ENCODE results near the gene PDIA2. TPM values are rescaled to one million over a fixed set of nuclear protein-coding genes. Genes with fewer than 3 reads are reported as not detected.

Gene PDIA2
- total and polyA plus RNA-seq, 4 donors, result 0.03 to 0.09 TPM; not detected in 2

GRCh38 chr16:276426-277077 lies 6.4 kb upstream of the PDIA2 start:
- Histone ChIP-seq H3K4me3 (ENCODE audit: low read depth in 1 of 3, low read length in 3 of 3) (no peak overlapping the region), H3K9me3 (ENCODE audit: control insufficient read depth in 4 of 4, low read length in 3 of 4) (no peaks in the 10 kb centered on the region), H3K9ac (ENCODE audit: low read depth in 1 of 2, low read length in 2 of 2) (no peak overlapping the region), H3K27me3 (ENCODE audit: control insufficient read depth in 4 of 4, insufficient read depth in 4 of 4, low read length in 3 of 4) (peaks cover 0 to 14% (median 3%) of the 10 kb centered on the region in 4 donors), H3K36me3 (ENCODE audit: control insufficient read depth in 4 of 4, insufficient read depth in 3 of 4, low read depth in 1 of 4, low read length in 3 of 4) (peaks cover 0 to 1% (median 0%) of the 10 kb centered on the region in 4 donors), H3K27ac (ENCODE audit: low read depth in 1 of 2, low read length in 2 of 2) (no peak overlapping the region), H3K4me1 (ENCODE audit: control insufficient read depth in 4 of 4, insufficient read depth in 4 of 4, low read length in 3 of 4) (peaks cover 0 to 12% (median 4%) of the 10 kb centered on the region in 4 donors)
- no peak for TF ChIP-seq GABPA (IDR thresholded peaks at IDR 0.05 in 1 of 2, conservative IDR thresholded peaks at IDR 0.05 in 1 of 2)
- no peak for TF ChIP-seq TAF1 (conservative IDR thresholded peaks at IDR 0.05)
- TF ChIP-seq YY1 (IDR thresholded peaks at IDR 0.05), result no peak
- TF ChIP-seq RXRA (IDR thresholded peaks at IDR 0.05), result no peak
- no peak for TF ChIP-seq FOXA1 (IDR thresholded peaks at IDR 0.05)
- no peak for TF ChIP-seq JUND (IDR thresholded peaks at IDR 0.05)
- no peak for TF ChIP-seq SP1 (IDR thresholded peaks at IDR 0.05)
- no peak for TF ChIP-seq HNF4G (IDR thresholded peaks at IDR 0.05)
- no peak for TF ChIP-seq FOXA2 (IDR thresholded peaks at IDR 0.05)
- TF ChIP-seq HNF4A (conservative IDR thresholded peaks at IDR 0.05), result no peak
- TF ChIP-seq, protein P1, sequence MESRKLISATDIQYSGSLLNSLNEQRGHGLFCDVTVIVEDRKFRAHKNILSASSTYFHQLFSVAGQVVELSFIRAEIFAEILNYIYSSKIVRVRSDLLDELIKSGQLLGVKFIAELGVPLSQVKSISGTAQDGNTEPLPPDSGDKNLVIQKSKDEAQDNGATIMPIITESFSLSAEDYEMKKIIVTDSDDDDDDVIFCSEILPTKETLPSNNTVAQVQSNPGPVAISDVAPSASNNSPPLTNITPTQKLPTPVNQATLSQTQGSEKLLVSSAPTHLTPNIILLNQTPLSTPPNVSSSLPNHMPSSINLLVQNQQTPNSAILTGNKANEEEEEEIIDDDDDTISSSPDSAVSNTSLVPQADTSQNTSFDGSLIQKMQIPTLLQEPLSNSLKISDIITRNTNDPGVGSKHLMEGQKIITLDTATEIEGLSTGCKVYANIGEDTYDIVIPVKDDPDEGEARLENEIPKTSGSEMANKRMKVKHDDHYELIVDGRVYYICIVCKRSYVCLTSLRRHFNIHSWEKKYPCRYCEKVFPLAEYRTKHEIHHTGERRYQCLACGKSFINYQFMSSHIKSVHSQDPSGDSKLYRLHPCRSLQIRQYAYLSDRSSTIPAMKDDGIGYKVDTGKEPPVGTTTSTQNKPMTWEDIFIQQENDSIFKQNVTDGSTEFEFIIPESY (IDR thresholded peaks at IDR 0.05), result no peak
- no peak for TF ChIP-seq ATF3 (IDR thresholded peaks at IDR 0.05)
- no peak for TF ChIP-seq REST (IDR thresholded peaks at IDR 0.05)
- TF ChIP-seq, protein P2, sequence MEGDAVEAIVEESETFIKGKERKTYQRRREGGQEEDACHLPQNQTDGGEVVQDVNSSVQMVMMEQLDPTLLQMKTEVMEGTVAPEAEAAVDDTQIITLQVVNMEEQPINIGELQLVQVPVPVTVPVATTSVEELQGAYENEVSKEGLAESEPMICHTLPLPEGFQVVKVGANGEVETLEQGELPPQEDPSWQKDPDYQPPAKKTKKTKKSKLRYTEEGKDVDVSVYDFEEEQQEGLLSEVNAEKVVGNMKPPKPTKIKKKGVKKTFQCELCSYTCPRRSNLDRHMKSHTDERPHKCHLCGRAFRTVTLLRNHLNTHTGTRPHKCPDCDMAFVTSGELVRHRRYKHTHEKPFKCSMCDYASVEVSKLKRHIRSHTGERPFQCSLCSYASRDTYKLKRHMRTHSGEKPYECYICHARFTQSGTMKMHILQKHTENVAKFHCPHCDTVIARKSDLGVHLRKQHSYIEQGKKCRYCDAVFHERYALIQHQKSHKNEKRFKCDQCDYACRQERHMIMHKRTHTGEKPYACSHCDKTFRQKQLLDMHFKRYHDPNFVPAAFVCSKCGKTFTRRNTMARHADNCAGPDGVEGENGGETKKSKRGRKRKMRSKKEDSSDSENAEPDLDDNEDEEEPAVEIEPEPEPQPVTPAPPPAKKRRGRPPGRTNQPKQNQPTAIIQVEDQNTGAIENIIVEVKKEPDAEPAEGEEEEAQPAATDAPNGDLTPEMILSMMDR (IDR thresholded peaks at IDR 0.05; ENCODE audit: low read depth, low read length, missing input control), result no peak
- no peak for TF ChIP-seq RAD21 (IDR thresholded peaks at IDR 0.05)
- WGBS, result 71% methylated on average over 20 of the region's 20 CpGs
- DNase-seq (ENCODE audit: low spot score), result no peak
